Medulla oblongata (tissue), 1 donor: ENCODE data around the gene NEUROD2.
"Not testable (repeated sequence)": the region's sequence is repeated elsewhere in the genome, so short reads cannot be mapped to it uniquely, and the experiment has no call there.

Source experiments
- DNase-seq: peaks from one replicate; pipeline ENCODE4 v3.0.0-alpha.2; 2015; ENCODE audit errors: extremely low spot score

The NEUROD2 gene

DNA sequence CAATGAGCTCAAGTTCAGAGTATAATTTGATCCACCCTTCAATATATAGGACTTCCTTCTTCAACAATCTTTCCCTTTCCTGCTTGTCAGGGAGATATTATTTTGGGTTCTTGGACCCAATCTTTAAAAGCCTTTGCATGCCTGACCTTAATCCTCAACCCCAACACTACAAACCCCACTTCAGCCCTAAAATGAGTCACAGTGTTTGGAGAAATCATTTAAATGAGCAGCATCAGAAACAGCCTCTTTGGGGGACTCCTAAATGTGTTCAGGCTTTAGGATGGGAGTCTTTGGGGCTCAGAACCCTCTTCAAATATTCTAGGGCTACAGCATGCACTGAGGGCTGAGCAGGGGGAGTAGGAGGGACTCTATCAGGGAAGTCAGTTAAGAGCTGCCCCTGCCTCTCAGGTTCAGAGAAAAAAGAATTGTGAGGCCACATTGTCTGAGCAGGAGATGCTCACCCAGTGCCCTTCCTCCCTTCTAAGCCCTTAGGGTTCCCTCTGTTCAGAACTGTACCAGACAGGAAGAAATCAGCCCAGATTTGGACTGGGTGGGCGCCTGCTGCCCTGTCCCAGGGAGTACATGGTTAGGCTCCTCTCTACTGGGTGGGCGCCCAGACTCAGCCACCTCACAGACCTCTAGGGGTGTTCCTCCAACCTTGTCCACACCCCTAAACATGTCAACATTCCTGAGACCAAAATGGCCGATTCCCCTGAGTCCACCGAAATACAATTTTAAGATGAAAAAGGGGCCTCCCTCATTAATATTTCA is 5.0 kb downstream of the NEUROD2 start:
- DNase-seq = no peak

DNA sequence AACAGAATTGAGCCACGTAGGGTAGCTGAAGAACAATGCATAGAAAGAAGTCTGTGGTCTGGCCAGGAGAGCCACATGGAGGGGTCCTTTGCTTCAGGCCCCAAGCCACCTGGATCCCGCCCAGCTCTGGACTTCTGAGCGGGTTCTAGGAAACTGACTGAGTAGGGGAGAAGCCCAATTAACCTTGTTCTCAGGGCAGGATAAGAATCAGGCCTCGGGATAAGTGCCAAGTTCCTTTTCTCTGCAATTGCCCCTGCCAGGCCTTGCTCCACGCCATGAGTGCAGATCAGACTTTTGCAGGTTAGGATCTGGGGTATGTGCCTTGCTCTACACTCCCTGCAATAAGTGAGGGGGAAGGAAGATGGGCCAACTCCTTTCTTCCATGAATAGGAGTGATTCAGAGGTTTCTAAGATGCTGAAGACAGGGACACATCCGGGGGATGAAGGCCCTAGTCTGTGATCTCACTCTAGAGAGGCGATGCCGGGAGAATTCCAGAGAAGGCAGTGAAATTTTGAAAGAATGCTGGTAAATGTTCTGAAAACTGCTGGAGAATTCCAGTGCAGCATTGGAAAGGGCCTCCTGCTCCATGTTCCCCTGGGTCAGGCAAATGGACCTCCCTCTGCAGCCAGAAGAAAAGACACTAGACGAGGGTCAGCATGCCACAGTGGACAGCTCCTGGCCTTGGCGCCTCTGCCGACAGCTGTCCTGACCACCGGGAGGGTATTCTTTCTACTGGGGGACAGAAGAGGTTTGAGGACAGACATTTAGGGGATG is 5.8 kb downstream of the NEUROD2 start:
- no peak for DNase-seq

DNA sequence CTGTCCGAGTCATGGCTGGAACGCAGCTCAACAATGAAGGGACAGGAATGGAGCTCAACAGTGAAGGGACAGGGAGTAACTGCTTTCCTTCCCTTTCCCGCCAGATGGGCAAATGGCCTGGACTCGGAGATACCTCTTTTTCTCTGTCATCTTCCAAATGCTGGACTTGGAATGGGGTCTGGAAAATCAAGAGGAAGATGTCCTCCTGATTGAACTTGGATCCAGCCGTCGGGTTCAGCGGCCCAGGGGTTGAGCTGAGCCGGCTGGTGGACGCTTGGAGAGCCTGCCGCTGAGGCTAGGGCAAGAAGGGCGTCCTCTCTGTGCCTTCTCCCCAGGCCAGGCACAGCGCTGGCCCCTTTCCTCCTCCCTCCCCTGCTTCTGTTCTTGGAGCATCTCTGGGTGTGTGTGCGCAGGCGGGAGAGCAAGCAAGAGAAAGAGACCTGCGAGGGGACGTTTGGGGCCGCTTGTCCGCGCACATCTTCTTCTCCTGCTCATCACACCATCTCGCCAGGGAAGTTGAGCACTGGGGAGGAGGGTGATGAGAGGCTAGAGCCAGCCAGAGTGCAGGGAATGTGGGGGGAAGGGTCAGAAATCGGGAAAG is 6.6 kb downstream of the NEUROD2 start:
- no peak for DNase-seq

DNA sequence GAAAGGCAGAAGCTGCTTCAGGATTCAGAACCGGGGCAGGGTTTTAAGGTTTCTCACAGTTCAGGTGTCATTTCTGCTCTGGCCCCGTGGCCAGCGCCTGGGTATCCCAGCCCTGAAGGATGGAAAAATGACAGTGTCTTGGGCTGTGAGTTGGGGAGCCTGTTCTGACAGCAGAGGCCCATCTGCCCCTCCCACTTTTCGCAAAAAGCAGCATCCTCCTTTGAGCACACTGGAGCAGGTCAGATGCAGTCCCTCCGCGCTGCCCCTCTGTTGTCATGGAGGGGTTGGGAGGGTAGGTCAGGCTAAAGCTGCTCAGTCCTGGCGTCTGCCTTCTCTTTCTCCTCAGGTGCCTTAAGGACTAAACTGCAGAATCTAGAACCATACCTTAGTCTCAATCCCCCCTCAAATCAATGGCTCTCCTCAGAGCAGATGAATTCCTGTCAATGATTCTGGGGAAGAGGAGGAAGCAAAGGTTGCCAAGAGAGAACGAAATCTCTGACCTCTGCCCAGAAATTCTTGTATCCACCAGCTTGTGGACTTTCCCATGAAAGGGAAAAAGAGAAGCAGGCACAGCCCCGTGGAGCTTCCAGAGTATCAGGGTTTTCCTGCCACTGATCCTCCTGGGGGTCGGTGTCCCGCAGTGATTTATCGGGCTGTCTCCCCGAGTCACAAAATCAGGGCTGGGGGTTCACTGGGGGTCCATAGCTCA is 7.3 kb downstream of the NEUROD2 start:
- DNase-seq = no peak

DNA sequence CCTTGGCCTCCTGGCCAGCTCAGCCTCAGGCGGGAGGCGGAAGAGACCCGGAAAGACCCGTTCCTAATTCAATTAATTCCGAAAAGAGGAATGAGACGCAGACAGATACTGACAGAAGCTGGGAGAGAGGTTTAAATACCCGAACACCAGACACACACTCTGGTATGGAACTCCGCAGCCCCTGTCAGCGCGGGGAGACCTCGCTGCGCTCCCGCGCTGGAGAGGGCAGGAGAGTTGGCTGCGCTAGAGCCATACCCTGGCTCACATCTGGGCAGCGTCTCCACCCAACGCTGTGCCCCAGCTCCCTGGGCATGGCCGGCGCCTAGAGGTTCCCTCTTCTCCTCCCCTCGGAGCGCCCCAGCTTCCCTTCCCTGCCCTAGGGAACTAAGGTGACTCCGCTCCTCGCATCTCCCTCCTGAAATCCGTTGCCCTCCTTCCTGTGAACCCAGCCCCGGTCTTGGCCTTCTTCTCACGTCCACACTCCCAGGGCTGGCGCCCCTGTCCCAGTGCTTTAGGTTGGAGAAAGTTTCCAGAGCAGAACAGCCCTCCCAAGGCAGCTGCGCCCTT is 8.0 kb downstream of the NEUROD2 start:
- no peak for DNase-seq

DNA sequence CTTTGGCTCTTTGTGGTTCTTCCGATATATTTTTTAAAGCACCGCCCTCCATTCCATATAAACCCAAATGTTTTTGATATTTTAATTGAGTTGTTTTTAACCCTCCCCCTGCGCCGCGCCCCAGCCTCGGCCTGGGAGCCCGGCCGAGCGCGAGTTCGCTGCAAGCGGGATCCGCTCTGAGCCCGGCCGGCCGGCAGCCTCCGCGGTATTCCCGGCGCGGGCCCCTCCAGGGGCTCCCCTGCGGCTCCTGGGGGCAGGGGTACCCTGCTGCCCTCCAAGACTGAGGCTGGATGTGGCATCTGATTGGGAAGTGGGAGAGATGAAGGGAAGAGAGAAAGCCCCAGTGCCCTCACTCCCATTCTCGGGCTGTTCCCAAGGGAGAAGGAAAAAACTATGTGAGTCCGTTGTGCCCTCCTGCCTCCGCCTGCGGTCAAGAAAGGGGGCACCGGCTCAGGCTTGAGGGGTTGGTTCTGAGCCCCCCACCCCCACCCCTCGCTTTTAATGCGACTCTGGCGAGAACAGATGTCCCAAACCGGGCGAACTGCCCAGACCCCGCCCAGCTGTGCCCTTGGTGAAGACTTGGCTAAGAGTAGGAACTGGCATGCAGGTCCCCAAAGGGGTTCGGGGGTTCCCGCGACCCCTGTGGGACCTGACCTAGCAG is 8.6 kb downstream of the NEUROD2 start:
- no peak for DNase-seq

DNA sequence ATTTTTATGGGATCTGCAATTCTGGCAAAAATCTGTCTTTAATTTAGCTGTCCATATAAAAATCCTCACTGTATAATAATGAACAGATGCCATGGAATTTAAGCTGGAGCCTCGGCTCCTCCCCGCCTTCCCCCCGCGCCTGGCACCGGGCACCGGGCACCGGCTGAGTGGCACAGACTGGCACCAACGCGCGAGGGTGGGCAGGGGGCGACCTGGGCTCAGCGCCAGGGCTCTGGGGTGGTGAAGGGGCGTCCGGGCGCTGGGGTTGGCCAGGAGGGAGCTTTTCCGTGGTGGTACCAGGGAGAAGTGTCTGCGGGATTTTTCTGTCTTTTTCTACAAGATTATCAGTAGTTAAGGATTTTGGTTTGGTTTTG is 9.1 kb downstream of the NEUROD2 start:
- DNase-seq = no peak

DNA sequence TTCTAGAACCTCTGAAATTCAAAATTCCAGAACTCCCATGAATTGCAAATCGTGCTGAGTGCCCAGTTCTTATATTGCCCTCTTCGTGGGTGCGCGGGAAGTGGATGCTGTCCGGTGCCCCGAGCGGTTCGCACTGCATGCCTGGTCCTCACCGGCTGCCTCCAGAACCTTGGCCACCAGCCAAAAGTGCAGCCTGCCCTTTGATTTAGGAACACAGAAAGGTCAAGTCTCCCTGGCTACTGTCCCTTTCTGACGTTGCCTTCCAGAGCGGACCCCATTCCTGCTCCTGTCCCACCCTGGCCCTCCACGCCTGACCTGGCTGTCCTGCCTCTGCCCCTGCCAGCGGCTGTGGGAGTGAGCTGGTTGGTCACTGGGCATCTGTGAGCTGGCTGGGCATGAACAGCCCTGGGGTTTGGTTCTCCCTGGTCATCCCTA is 9.7 kb downstream of the NEUROD2 start:
- DNase-seq = no peak

DNA sequence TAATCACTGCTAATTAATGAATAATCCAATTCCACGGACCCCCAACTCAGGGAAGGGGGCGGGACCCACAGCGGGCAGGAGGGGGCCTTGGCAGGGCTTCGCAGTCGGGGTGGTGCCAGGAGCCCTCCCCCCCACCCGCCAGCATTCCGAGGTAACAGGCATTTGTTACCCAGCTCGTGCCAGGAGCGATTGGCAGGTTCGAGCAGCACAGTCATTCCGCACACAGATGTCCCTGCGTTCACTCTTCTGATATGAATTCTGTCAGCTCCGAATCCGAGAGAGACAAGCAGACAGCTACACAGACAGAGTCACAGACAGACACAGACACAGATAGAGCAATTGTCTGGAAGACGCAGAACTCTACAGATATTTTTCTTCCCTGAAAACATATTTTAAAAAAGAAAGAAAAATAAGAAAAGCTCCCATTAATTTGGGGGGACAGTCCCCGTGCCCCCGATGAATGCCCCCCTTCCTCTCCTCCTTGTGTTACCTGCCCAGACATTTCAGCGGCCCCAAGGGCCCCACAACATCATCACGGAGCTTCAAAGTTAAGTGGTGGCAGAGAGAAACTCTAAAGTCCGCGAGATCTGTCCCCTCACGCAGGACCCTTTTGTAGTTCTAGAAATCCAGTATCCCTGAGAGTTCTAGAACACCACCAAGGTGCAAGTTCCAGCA is 10.2 kb downstream of the NEUROD2 start:
- no peak for DNase-seq

DNA sequence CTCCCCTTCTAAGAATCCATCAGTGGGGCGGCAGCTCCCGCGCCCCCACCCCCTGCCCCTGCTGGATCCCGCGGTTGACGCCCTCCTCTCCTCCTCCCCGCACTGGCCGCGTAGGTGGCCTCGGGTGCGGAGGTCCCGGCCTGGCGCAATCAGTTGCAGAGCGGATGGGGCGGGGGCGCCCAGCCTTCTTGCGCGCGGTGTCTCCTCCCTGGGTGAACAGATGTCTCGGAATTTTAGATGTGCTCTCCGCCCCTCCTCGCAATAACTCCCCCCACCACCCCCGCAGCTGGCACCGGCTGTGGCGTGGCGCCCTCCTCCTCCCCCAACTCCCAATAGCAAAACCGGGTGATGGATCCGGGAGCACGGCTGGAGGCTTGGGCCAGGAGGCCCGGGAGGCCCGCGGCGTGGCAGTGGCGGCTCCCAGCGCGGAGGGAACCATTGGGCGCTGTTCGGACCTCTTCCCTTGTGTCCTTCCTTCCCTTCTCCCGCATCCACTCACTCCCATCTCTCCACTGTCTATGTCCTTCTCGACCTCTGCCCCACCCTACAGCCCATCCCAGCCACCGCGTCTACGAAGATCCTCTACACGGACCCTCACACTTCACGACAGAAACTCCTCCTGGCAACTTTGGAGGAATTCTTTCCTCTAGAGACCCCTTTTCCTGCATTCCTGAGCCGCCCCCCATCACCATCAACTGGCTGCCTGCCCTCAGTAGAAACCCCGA is 11.0 kb downstream of the NEUROD2 start:
- DNase-seq = no peak

DNA sequence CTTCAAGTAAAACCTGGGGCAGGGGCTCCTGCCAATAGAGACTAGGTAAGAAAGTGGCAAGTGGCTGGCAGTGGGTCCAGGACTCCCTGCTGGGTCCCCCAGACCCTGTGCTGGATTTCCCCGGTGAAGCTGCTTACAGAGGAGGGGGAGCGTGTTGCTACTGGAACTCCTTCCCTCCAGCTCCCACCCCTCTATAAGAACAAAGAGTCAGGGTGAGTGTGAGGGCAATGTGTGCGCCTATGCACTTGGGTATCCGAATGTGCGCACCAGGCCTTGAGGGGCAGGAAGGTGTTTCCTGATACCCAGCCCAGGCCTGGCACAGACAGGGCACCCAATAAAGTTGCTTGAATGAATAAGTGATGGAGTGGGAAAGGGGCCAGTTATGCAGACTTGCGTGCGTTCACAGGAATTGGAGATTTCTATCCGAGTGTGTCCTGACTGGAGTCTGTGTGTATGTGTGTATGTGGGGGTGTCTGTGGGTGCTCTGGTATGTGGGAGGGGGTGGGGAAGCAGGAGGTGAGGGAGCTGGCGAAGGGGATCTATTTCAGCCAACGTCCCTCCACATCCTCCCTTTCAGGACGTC is 11.7 kb downstream of the NEUROD2 start:
- no peak for DNase-seq

DNA sequence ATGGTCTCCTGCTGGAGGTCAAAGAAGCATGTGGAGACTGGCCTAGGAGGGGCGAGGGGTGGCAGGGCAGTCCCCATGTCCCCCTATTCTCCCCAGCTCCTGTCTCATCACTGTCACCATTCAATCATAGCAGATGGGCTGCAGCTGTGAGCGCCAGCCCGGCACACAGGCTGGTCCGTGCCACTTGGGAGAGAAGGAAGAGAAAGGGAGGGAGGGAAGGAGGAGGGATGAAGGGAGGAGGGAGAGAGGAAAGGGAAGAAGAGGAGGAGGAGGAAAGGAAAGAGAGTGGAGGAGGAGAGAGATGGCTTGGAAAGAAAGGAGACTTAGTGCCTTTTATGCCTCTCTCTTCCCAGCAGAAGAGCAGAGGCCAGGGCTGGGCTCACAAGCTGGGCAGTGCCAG is 12.4 kb downstream of the NEUROD2 start:
- DNase-seq = no peak

DNA sequence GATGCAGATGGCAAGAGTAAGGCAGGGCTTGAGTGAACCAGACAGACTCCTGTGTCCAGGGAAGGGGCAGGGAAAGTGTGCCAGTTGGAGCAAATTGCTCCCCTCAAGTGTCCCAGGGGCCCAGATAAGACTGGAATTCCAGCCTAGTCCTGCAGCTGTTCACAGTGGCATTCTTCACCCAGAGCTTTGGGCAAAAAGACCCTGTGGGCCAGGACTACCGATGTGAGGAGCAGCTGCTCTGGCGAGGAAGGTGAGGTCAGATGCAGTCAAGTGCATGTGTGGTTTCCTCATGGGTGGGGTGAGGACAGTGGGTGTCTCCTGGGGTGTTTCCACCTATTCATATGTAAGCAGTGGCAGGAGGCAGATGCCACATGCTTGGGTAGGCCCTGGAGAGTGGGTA is 14.3 kb downstream of the NEUROD2 start:
- no peak for DNase-seq

DNA sequence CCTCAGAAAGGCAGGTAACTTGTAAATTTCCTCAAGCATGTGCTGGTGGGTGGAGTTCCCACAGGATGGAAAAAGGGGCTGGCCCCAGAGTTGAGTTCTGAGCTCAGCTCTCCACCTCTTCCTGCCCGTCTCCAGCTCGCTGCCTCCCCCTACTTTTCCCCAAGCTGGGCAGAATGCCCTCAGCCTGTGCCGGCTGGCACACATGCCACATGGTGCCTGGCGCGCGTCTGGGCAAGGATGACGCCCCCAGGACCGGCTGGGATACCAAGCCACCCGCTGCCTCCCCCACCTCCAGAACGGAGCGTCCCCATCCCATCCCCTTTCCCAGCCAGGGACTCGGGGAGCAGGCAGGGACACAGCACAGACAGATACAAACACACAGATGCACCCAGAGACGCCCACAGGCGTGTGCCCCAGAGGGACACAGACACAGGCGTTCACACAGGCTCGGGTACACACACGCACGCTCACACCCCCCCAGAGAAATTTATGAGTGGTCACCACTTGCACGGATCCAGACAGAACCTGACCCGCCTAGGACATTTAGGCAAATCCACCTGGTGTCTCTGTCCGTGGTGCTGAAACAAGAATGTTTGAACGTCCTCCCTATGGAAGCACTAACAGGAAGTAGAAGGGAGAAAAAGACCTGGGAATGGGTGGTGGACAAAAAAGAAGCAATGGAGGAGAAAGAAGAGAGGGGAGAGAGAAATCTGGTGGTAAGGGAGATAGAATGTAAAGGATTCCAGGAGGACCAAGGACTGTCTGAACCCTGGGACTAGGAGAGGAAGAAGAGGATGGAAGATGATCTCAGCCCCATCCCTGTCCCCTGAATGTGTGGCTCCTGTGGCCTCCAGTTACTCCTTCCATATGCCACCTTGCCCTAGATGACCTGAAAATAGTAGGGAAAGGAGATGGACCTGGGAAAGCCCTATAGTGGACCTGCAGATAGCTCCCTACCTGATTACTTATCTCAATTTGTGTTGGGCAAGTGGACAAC is 15.5 kb downstream of the NEUROD2 start:
- DNase-seq = no peak

DNA sequence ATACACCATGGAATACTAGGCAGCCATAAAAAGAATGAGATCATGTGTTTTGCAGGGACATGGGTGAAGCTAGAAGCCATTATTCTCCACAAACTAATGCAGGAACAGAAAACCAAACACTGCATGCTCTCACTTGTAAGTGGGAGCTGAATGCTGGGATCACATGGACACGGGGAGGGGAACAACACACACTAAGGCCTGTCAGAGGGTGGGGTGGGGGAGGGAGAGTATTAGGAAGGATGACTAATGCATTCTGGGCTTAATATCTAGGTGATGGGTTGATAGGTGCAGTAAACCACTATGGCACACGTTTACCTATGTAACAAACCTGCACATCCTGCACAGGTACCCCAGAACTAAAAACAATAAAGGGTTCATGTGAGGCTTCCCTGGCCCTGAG is 17.5 kb downstream of the NEUROD2 start:
- not testable (repeated sequence) for DNase-seq

DNA sequence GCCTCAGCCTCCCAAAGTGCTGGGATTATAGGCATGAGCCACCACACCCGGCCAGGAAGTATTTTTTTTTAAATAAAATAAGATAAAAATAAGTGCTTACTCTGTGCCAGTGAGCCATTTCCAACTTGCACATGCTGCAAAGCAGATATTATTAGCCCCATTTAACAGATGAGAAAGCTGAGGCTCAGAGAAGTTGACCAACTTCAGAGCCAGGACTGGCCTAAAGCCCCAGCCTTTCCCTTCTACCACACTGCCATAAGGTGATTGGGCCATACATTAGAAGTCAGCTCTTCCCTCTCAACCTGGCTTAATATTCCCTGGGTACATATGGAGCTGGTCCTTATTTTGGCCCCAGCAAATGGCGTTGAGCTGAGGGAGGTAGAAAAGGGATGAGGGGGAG is 25.1 kb downstream of the NEUROD2 start:
- no peak for DNase-seq

DNA sequence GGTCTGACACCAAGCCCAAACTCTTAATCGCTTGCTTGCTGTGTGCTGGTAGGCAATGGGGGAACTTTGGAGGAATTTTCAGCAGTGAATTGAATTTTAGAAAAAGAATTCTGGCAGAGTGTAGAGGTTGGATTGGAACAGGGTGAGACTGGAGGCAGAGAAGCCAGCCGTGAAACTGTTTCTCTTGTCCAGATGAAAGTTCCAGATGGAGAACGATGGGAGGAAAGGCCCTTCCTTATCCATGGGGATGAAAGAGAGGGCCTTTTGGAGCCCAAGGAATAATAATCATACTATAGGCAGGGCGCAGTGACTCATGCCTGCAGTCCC is 26.0 kb downstream of the NEUROD2 start:
- DNase-seq = no peak

DNA sequence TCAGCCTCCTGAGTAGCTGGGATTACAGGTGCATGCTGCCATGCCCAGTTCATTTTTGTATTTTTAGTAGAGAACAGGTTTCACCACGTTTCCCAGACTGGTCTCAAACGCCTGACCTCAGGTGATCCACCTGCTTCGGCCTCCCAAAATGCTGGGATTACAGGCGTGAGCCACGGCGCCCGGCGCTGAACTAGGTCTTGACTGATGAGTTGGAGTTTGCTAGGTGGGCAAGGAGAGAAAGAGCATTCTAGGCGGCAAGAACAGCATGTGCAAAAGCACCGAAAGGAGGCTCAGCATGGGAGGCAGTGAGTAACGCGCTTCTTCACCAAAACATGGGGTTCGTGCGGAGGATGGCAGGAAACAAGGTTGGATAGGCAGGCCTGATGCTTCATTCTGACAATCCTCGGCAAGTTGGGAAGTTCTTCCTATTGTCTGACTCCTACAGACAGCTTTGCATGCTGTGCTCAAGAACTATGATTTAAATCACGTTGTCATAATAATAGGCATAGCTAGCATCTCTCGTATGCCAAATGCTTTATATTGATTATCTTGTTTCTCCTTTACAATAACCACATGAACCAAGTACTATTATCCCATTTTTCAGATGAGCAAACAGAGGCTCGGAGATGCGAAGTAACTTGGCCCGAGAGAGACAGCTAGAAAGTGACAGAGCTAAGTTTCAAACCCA is 26.5 kb downstream of the NEUROD2 start:
- no peak for DNase-seq
